Ovary (tissue), 3 donors: ENCODE data around the gene ALX4.

Experiments used
- CTCF ChIP-seq, 3 donors: fragments of 450-650 bp in 2 of 3; fragments of 200-600 bp in 1 of 3; IDR thresholded peaks; one replicate each; pipeline versions ENCODE4 v1.5.1 to v1.8.0; 2016 to 2022; ENCODE audit warnings: antibody characterized with exemption in 3 of 3, mild to moderate bottlenecking in 1 of 3
- POLR2A ChIP-seq: fragments of 450-650 bp; IDR thresholded peaks from one replicate; pipeline ENCODE4 v1.6.1; 2017; ENCODE audit warnings: antibody characterized with exemption, mild to moderate bottlenecking, moderate library complexity
- donor health status: DM: no; HTN: no; CAD: no.

GRCh38 chr11:44221992-44222391, 87.9 kb downstream of the ALX4 start:
- TF ChIP-seq CTCF (IDR thresholded peaks at IDR 0.05) (no peak), POLR2A (no peak)
